Panc1 (cell line): ENCODE data around the gene TGFB3. TPM values are rescaled to one million over a fixed set of nuclear protein-coding genes. Genes with fewer than 3 reads are reported as not detected.

Source experiments
- ATAC-seq: fragments of 200-7000 bp; cut with Tn5 transposase; 2 replicates; pipeline ENCODE4 v1.9.1; 2020; ENCODE audit warnings: mild to moderate bottlenecking, moderate library complexity
- BruUV-seq: library from RNA; stranded (reverse); fragments of 400-500 nt; replicated peaks from 2 replicates; lab custom pipeline; 2021; lab: Mats Ljungman, UMichigan
- CTCF ChIA-PET: fragments of 300-600 bp; sonication (Branson Sonifier 250); formaldehyde crosslinking; loops from one replicate; lab custom pipeline; 2022; ENCODE audit warnings: antibody characterized with exemption; lab: Charles Lee
- POLR2A ChIA-PET: fragments of 300-600 bp; sonication (Branson Sonifier 250); formaldehyde crosslinking; loops from one replicate; lab custom pipeline; 2022; ENCODE audit warnings: antibody characterized with exemption; lab: Charles Lee
- DNase-seq: peaks from one replicate; pipeline ENCODE4 v3.0.0-alpha.2; 2010; ENCODE audit warnings: low read depth, low spot score
- H3K27ac ChIP-seq: 2 replicates; pipeline ENCODE4 v1.5.1; 2011; ENCODE audit warnings: mild to moderate bottlenecking, low read length, inconsistent platforms
- H3K27me3 ChIP-seq: fragments of 200-500 bp; sonication (Bioruptor generic); 2 replicates; pipeline ENCODE4 v1.6.0; 2014; ENCODE audit warnings: low read length, inconsistent platforms; ENCODE audit not compliant: control insufficient read depth, insufficient read depth
- H3K36me3 ChIP-seq: fragments of 200-500 bp; sonication (Bioruptor generic); 2 replicates; pipeline ENCODE4 v1.5.1; 2014; ENCODE audit warnings: inconsistent platforms, mild to moderate bottlenecking, low read length, moderate library complexity; ENCODE audit not compliant: control insufficient read depth, insufficient read depth
- H3K4me1 ChIP-seq: 2 replicates; pipeline ENCODE4 v1.5.1; 2011; ENCODE audit warnings: inconsistent platforms, mild to moderate bottlenecking, low read length, moderate library complexity; ENCODE audit not compliant: control insufficient read depth, insufficient read depth
- H3K4me3 ChIP-seq, 2 experiments: 2 replicates each; pipeline ENCODE4 v1.5.1; 2011 to 2012; ENCODE audit warnings: low read depth in 2 of 2, low read length in 2 of 2, mild to moderate bottlenecking in 2 of 2, inconsistent platforms in 1 of 2, moderate library complexity in 1 of 2
- H3K9me3 ChIP-seq: fragments of 200-500 bp; sonication (Bioruptor generic); 2 replicates; pipeline ENCODE4 v1.5.1; 2014; ENCODE audit warnings: low read depth, mild to moderate bottlenecking, inconsistent platforms, low read length, moderate library complexity; ENCODE audit not compliant: control insufficient read depth, insufficient read depth
- POLR2AphosphoS5 ChIP-seq: IDR thresholded peaks from 2 replicates; pipeline ENCODE4 v1.6.1; 2012; ENCODE audit warnings: mild to moderate bottlenecking, low read depth, low read length, moderate library complexity
- SIN3A ChIP-seq: IDR thresholded peaks from 2 replicates; pipeline ENCODE4 v1.6.1; 2012; ENCODE audit warnings: low read depth, mild to moderate bottlenecking, low read length, moderate library complexity, borderline replicate concordance; ENCODE audit not compliant: insufficient read depth
- TCF7L2 ChIP-seq: IDR thresholded peaks from 2 replicates; pipeline ENCODE4 v1.6.1; 2011; ENCODE audit warnings: mild to moderate bottlenecking, low read depth, low read length, inconsistent platforms
- in situ Hi-C: cut with HindIII; loops from 2 replicates; pipeline ENCODE4 v1.10.0; 2016; ENCODE audit warnings: low sequenced_read_pairs, low pct_unique_long_range_greater_than_20kb
- intact Hi-C: fragments of 100-400 bp; cut with micrococcal nuclease; formaldehyde crosslinking; loops from one replicate; pipeline ENCODE4 v1.10.0; 2022; ENCODE audit not compliant: unreplicated experiment
- total RNA-seq: library from RNA; stranded (reverse); gene quantifications from one replicate; pipeline ENCODE4 v1.2.1, GENCODE V29; 2021; ENCODE audit not compliant: unreplicated experiment
- TF ChIP-seq, protein P1 (sequence below): fragments of 450-650 bp; IDR thresholded peaks from 2 replicates; pipeline ENCODE4 v1.5.1; 2017; ENCODE audit warnings: mild to moderate bottlenecking
- TF ChIP-seq, protein P2 (sequence below), 2 experiments: IDR thresholded peaks; 2 replicates each; pipeline ENCODE4 v1.6.1; 2011 to 2012; ENCODE audit warnings: low read depth in 2 of 2, control low read depth in 1 of 2, low read length in 1 of 2, mild to moderate bottlenecking in 1 of 2, moderate library complexity in 1 of 2; ENCODE audit not compliant: insufficient read depth in 1 of 2

Gene TGFB3
- total RNA-seq, 1 experiment from 2014 or later = 9.6 TPM

DNA sequence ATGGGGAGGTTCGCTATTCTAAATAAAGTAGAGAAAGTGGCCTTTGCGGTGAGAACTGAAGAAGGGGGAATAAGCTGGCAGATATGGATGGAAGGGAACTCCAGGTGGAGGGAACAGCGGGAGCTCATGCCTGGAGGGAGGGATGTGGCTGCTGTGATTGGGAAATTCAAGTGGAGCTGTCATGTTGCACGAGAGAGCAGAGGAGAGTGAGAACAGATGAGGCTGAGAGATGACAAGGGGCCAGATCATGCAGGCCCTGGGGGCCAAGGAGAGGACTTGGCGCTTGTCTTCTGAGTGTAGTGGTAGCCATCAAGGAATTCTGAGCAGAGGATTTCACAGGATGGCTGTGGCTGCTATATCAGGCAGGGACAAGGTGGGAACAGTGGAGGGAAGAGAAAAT, 35.0 kb downstream of the TGFB3 start:
- Histone ChIP-seq H3K36me3 (no peaks in the 10 kb centered on the region), H3K27ac (no peak overlapping the region), H3K4me1 (no peaks in the 10 kb centered on the region), H3K4me3 (no peak overlapping the region), H3K9me3 (no peaks in the 10 kb centered on the region), H3K27me3 (no peaks in the 10 kb centered on the region)
- intact Hi-C loops = no loop called here
- ChIA-PET CTCF (no interaction called here), POLR2A (no interaction called here)
- in situ Hi-C loops = no loop called here
- no TSS peak for BruUV-seq
- no peak for TF ChIP-seq TCF7L2
- TF ChIP-seq, protein P1, sequence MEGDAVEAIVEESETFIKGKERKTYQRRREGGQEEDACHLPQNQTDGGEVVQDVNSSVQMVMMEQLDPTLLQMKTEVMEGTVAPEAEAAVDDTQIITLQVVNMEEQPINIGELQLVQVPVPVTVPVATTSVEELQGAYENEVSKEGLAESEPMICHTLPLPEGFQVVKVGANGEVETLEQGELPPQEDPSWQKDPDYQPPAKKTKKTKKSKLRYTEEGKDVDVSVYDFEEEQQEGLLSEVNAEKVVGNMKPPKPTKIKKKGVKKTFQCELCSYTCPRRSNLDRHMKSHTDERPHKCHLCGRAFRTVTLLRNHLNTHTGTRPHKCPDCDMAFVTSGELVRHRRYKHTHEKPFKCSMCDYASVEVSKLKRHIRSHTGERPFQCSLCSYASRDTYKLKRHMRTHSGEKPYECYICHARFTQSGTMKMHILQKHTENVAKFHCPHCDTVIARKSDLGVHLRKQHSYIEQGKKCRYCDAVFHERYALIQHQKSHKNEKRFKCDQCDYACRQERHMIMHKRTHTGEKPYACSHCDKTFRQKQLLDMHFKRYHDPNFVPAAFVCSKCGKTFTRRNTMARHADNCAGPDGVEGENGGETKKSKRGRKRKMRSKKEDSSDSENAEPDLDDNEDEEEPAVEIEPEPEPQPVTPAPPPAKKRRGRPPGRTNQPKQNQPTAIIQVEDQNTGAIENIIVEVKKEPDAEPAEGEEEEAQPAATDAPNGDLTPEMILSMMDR = no peak
- TF ChIP-seq POLR2AphosphoS5 = no peak
- TF ChIP-seq, protein P2, sequence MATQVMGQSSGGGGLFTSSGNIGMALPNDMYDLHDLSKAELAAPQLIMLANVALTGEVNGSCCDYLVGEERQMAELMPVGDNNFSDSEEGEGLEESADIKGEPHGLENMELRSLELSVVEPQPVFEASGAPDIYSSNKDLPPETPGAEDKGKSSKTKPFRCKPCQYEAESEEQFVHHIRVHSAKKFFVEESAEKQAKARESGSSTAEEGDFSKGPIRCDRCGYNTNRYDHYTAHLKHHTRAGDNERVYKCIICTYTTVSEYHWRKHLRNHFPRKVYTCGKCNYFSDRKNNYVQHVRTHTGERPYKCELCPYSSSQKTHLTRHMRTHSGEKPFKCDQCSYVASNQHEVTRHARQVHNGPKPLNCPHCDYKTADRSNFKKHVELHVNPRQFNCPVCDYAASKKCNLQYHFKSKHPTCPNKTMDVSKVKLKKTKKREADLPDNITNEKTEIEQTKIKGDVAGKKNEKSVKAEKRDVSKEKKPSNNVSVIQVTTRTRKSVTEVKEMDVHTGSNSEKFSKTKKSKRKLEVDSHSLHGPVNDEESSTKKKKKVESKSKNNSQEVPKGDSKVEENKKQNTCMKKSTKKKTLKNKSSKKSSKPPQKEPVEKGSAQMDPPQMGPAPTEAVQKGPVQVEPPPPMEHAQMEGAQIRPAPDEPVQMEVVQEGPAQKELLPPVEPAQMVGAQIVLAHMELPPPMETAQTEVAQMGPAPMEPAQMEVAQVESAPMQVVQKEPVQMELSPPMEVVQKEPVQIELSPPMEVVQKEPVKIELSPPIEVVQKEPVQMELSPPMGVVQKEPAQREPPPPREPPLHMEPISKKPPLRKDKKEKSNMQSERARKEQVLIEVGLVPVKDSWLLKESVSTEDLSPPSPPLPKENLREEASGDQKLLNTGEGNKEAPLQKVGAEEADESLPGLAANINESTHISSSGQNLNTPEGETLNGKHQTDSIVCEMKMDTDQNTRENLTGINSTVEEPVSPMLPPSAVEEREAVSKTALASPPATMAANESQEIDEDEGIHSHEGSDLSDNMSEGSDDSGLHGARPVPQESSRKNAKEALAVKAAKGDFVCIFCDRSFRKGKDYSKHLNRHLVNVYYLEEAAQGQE (IDR thresholded peaks at IDR 0.05; ENCODE audit: insufficient read depth in 1 of 2, low read depth in 2 of 2, low read length in 1 of 2) = no peak
- no peak for TF ChIP-seq SIN3A
- ATAC-seq = no peak
- no peak for DNase-seq

DNA sequence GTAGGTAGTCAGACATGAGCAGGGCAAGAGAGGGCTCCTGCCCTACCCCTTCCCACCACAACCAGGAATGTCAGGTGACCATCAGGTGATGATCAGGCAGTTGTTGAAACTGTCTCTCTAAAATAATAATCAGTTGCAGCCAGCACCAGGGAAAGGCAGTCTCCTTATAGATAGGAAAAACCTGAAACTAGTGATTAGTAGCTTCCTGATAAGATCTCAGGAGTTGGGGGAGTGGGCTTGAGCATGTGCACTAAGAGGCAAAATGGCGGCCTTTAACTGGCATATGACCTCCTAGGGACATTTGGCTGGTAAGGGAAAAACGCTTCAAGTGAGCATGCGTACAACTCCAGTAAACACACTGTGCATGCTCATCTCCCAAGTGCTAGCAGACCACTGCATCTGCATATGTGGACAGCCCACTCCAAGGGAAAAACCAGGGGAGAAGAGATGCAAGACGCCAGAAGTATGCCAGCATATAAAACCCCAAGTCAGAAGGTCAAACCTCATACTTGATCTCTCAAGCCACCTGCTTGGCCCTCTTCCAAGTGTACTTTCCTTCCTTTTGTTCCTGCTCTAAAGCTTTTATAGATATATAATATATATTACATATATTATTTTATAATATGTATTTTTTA, 37.1 kb downstream of the TGFB3 start:
- ChIA-PET POLR2A (no interaction called here), CTCF (no interaction called here)
- no peak overlapping the region for H3K27ac ChIP-seq
- intact Hi-C loops (no loop called here), in situ Hi-C loops (no loop called here)
- H3K4me3 ChIP-seq = no peak overlapping the region
- H3K36me3 ChIP-seq = no peaks in the 10 kb centered on the region
- DNase-seq (no peak), ATAC-seq (no peak)
- H3K9me3 ChIP-seq = no peaks in the 10 kb centered on the region
- no TSS peak for BruUV-seq
- H3K27me3 ChIP-seq = no peaks in the 10 kb centered on the region
- TF ChIP-seq, protein P2 (IDR thresholded peaks at IDR 0.05; ENCODE audit: insufficient read depth in 1 of 2, low read depth in 2 of 2, low read length in 1 of 2) = no peak
- no peak for TF ChIP-seq TCF7L2
- TF ChIP-seq, protein P1 = no peak
- no peak for TF ChIP-seq SIN3A
- H3K4me1 ChIP-seq = no peaks in the 10 kb centered on the region
